ENCODE results near the gene USP6.

DNA sequence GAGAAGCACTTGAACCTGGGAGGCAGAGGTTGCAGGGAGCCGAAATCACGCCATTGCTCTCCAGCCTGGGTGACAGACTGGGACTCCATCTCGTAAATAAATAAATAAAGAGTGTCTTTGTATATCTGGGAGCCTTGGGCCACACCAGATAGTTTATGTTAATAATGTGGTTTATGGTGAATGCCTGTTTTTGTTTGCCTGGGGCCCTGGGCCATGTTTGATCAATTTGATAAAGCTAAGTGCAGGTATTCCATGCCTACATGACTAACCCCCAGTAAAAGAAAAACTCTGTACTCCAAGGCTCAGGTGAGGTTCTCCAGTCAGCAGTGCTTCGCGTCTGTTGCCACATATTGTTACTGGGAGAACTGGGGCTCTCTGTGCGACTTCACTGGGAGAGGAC is 103.7 kb downstream of the USP6 start:
- TF ChIP-seq POLR2A (IDR thresholded peaks at IDR 0.05; ENCODE audit: low read depth, low read length), result no peak
- no peak for TF ChIP-seq TAF1 (IDR thresholded peaks at IDR 0.05; ENCODE audit: low read depth, low read length)
- TF ChIP-seq POU2F2 (IDR thresholded peaks at IDR 0.05; ENCODE audit: low read depth, low read length), result no peak
- TF ChIP-seq SPI1 (IDR thresholded peaks at IDR 0.05; ENCODE audit: low read depth, low read length), result no peak
- TF ChIP-seq POLR2AphosphoS5 (IDR thresholded peaks at IDR 0.05; ENCODE audit: low read depth, low read length), result no peak
